Hepatocyte (in vitro differentiated cells): ENCODE measurements around the gene SYTL4.

Source experiments
- EZH2 ChIP-seq: fragments of 200-600 bp; sonication (generic); IDR thresholded peaks from 2 replicates; pipeline ENCODE4 v1.6.1; 2016; ENCODE audit warnings: antibody characterized with exemption, mild to moderate bottlenecking, borderline replicate concordance
- EZH2phosphoT487 ChIP-seq: fragments of 200-600 bp; sonication (generic); IDR thresholded peaks from one replicate; pipeline ENCODE4 v1.6.1; 2018; ENCODE audit warnings: antibody characterized with exemption, mild to moderate bottlenecking, low read depth, moderate library complexity; ENCODE audit not compliant: unreplicated experiment, severe bottlenecking
- TF ChIP-seq, protein P1 (sequence below): fragments of 200-600 bp; sonication (generic); IDR thresholded peaks from 2 replicates; pipeline ENCODE4 v1.5.1; 2016; ENCODE audit warnings: antibody characterized with exemption, mild to moderate bottlenecking; ENCODE audit not compliant: poor library complexity

DNA sequence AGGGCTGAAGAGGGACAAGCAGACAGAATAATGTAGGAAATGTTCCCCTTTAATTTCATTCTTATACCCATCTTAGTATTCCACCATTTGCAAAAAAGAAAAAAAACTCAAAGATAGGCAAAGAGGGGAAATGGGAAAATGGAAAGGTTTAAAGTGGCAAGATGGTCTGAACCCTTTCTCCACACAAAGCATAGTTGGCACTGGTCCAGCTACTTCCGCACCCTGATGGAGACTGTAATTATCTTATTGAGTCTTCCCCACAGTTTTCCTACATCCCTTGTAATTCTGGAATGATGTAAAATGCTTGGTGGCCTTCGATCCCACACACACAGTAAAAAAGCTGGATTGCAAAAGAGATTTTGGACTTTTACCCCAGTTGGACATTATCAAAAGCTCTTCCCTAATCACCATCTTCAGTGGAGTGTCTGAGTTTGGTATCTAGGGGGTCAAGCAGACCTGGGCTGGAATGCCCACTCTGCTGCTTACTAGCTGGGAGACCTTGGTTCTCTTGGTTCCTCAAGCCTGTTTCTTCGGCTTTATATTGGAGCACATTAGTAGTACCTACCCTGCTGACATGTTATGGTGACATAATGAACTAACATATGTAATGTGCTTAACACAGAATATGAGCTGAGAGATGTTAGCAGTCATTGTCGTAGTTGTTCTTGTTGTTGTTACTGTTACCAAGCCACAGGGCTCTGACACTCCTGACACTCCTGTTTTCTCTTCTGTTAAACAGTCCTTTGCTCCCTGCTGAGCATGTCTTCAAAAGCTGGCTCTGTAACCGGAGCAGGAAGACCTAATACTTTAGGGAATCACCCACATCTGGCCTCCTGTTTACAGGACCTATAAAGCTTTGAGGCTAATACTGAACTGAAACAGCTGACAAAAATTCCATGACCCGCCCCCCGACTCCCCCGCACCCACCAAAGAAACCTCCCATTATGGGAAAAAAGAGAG, 83.2 kb downstream of the SYTL4 start:
- TF ChIP-seq, protein P1, sequence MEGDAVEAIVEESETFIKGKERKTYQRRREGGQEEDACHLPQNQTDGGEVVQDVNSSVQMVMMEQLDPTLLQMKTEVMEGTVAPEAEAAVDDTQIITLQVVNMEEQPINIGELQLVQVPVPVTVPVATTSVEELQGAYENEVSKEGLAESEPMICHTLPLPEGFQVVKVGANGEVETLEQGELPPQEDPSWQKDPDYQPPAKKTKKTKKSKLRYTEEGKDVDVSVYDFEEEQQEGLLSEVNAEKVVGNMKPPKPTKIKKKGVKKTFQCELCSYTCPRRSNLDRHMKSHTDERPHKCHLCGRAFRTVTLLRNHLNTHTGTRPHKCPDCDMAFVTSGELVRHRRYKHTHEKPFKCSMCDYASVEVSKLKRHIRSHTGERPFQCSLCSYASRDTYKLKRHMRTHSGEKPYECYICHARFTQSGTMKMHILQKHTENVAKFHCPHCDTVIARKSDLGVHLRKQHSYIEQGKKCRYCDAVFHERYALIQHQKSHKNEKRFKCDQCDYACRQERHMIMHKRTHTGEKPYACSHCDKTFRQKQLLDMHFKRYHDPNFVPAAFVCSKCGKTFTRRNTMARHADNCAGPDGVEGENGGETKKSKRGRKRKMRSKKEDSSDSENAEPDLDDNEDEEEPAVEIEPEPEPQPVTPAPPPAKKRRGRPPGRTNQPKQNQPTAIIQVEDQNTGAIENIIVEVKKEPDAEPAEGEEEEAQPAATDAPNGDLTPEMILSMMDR, result no peak
- no peak for TF ChIP-seq EZH2phosphoT487
- TF ChIP-seq EZH2, result no peak
